COR-L47 (cell line): ENCODE results near the gene BEAN1.
"Not testable (repeated sequence)": the region's sequence is repeated elsewhere in the genome, so short reads cannot be mapped to it uniquely, and the experiment has no call there.

Experiments used
- DNase-seq: peaks from one replicate; lab custom pipeline; 2025; lab: John Stamatoyannopoulos, UW

BEAN1 gene

GRCh38 chr16:66441586-66442375 lies 14.7 kb downstream of the BEAN1 start:
- DNase-seq, result no peak

GRCh38 chr16:66442502-66443268 lies 15.6 kb downstream of the BEAN1 start:
- no peak for DNase-seq

- no peak for DNase-seq
These were observed 16.2 kb downstream of the BEAN1 start for GRCh38 chr16:66443269-66443652.

- DNase-seq, result no peak
These were observed 17.0 kb downstream of the BEAN1 start for GRCh38 chr16:66444049-66444481.

GRCh38 chr16:66446737-66447136 lies 19.6 kb downstream of the BEAN1 start:
- no peak for DNase-seq

- DNase-seq, result no peak
These were observed 20.4 kb downstream of the BEAN1 start for GRCh38 chr16:66447491-66447890.

GRCh38 chr16:66451548-66451947 lies 24.5 kb downstream of the BEAN1 start:
- DNase-seq, result no peak

- not testable (repeated sequence) for DNase-seq
These were observed 26.1 kb downstream of the BEAN1 start for GRCh38 chr16:66453230-66453629.

GRCh38 chr16:66454751-66455150 lies 27.7 kb downstream of the BEAN1 start:
- no peak for DNase-seq

GRCh38 chr16:66455970-66456369 lies 28.9 kb downstream of the BEAN1 start:
- DNase-seq, result no peak

- DNase-seq, result no peak
These were observed 30.8 kb downstream of the BEAN1 start for GRCh38 chr16:66457888-66458287.

GRCh38 chr16:66458292-66458691 lies 31.2 kb downstream of the BEAN1 start:
- no peak for DNase-seq

GRCh38 chr16:66458853-66459252 lies 31.8 kb downstream of the BEAN1 start:
- DNase-seq, result no peak

GRCh38 chr16:66459878-66460277 lies 32.8 kb downstream of the BEAN1 start:
- DNase-seq, result no peak

GRCh38 chr16:66460703-66461102 lies 33.6 kb downstream of the BEAN1 start:
- DNase-seq, result no peak

GRCh38 chr16:66462912-66463311 lies 35.8 kb downstream of the BEAN1 start:
- DNase-seq, result no peak

- not testable (repeated sequence) for DNase-seq
These were observed 38.9 kb downstream of the BEAN1 start for GRCh38 chr16:66465946-66466345.

- DNase-seq, result not testable (repeated sequence)
These were observed 39.5 kb downstream of the BEAN1 start for GRCh38 chr16:66466636-66467035.

- no peak for DNase-seq
These were observed 40.5 kb downstream of the BEAN1 start for GRCh38 chr16:66467611-66468010.

GRCh38 chr16:66468321-66468965 lies 41.3 kb downstream of the BEAN1 start:
- no peak for DNase-seq

GRCh38 chr16:66469291-66469946 lies 42.3 kb downstream of the BEAN1 start:
- no peak for DNase-seq

- DNase-seq, result no peak
These were observed 43.0 kb downstream of the BEAN1 start for GRCh38 chr16:66469947-66470546.
